GM12878 (cell line): Measurements from ENCODE around the gene PLEKHA7. TPM values are rescaled to one million over a fixed set of nuclear protein-coding genes. Genes with fewer than 3 reads are reported as not detected.

Experiments
- ATAC-seq: fragments of 200-7000 bp; cut with Tn5 transposase; 3 replicates; pipeline ENCODE4 v1.9.1; 2020; ENCODE audit warnings: mild to moderate bottlenecking, moderate library complexity
- BruUV-seq: library from RNA; stranded (reverse); fragments of 400-500 nt; replicated peaks from 2 replicates; lab custom pipeline; 2021; lab: Mats Ljungman, UMichigan
- CTCF ChIA-PET: fragments of 300-600 bp; sonication (Branson Sonifier 250); formaldehyde crosslinking; extraction: SDS; loops from one replicate; lab custom pipeline; 2021; ENCODE audit warnings: inconsistent platforms; lab: Yijun Ruan, JAX
- POLR2A ChIA-PET: fragments of 350-600 bp; formaldehyde crosslinking; extraction: SDS; loops from one replicate; lab custom pipeline; 2021; ENCODE audit warnings: inconsistent platforms; lab: Charles Lee
- RAD21 ChIA-PET: fragments of 300-600 bp; sonication (Branson Sonifier 250); formaldehyde crosslinking; loops from one replicate; lab custom pipeline; 2023; ENCODE audit warnings: antibody characterized with exemption; ENCODE audit not compliant: unreplicated experiment; lab: Charles Lee
- SMC1A ChIA-PET: fragments of 300-600 bp; sonication (Branson Sonifier 250); formaldehyde crosslinking; loops from one replicate; lab custom pipeline; 2023; ENCODE audit not compliant: unreplicated experiment, uncharacterized antibody; lab: Charles Lee
- DNase-seq: peaks from one replicate; pipeline ENCODE4 v3.0.0-alpha.2; 2011; ENCODE audit warnings: low read depth, low spot score
- FAIRE-seq: peaks from 3 replicates; lab custom pipeline; 2011; peaks lifted over from hg19 to GRCh38; lab: Jason Lieb, UNC
- H2AFZ ChIP-seq: 2 replicates; pipeline ENCODE4 v1.6.0; 2011; ENCODE audit warnings: low read depth, low read length, control low read depth; ENCODE audit not compliant: control insufficient read depth
- H3K27ac ChIP-seq: 2 replicates; pipeline ENCODE4 v1.5.1; 2011; ENCODE audit warnings: control low read depth; ENCODE audit not compliant: control insufficient read depth, insufficient read depth
- H3K27me3 ChIP-seq, 2 experiments: replicated peaks in 1 of 2; 2 replicates each; pipeline versions ENCODE4 v1.6.0 to v1.6.1; 2011; ENCODE audit warnings: low read length in 1 of 2; ENCODE audit not compliant: control insufficient read depth in 2 of 2, insufficient read depth in 2 of 2
- H3K36me3 ChIP-seq, 2 experiments: 2 replicates each; pipeline ENCODE4 v1.5.1; 2011; ENCODE audit warnings: low read length in 1 of 2; ENCODE audit not compliant: control insufficient read depth in 2 of 2, insufficient read depth in 2 of 2
- H3K4me1 ChIP-seq: 2 replicates; pipeline ENCODE4 v1.6.1; 2011; ENCODE audit warnings: mild to moderate bottlenecking, low read length, moderate library complexity, mixed read lengths; ENCODE audit not compliant: control insufficient read depth, insufficient read depth
- H3K4me2 ChIP-seq: 2 replicates; pipeline ENCODE4 v1.6.0; 2011; ENCODE audit warnings: control low read depth; ENCODE audit not compliant: control insufficient read depth, insufficient read depth
- H3K4me3 ChIP-seq: fragments of 200-600 bp; sonication (generic); 2 replicates; pipeline ENCODE4 v1.5.1; 2016
- H3K79me2 ChIP-seq: 2 replicates; pipeline ENCODE4 v1.6.0; 2011; ENCODE audit warnings: low read length; ENCODE audit not compliant: control insufficient read depth, insufficient read depth
- H3K9ac ChIP-seq: 2 replicates; pipeline ENCODE4 v1.8.0; 2011; ENCODE audit warnings: low read length, control low read depth, mixed read lengths; ENCODE audit not compliant: control insufficient read depth, insufficient read depth
- H3K9me3 ChIP-seq: replicated peaks from 3 replicates; pipeline ENCODE4 v1.5.1; 2011; ENCODE audit warnings: mild to moderate bottlenecking, low read length; ENCODE audit not compliant: control insufficient read depth, insufficient read depth
- H4K20me1 ChIP-seq: 2 replicates; pipeline ENCODE4 v1.6.0; 2011; ENCODE audit not compliant: control insufficient read depth, insufficient read depth
- CBFB ChIP-seq: IDR thresholded peaks from 2 replicates; pipeline ENCODE4 v1.6.1; 2016; ENCODE audit warnings: antibody characterized with exemption, low read depth
- CBX3 ChIP-seq: fragments of 200-600 bp; sonication (generic); IDR thresholded peaks from 2 replicates; pipeline ENCODE4 v1.6.1; 2016; ENCODE audit warnings: low read depth, borderline replicate concordance
- CBX5 ChIP-seq: sonication (generic); IDR thresholded peaks from 2 replicates; pipeline ENCODE4 v1.6.1; 2016; ENCODE audit warnings: low read depth, moderate library complexity, mild to moderate bottlenecking, inconsistent platforms
- GABPA ChIP-seq: IDR thresholded peaks from 2 replicates; pipeline ENCODE4 v1.6.1; 2014; ENCODE audit warnings: antibody characterized with exemption, low read depth, mild to moderate bottlenecking, inconsistent platforms
- KDM1A ChIP-seq: fragments of 200-600 bp; sonication (generic); IDR thresholded peaks from 2 replicates; pipeline ENCODE4 v1.6.1; 2016; ENCODE audit warnings: borderline replicate concordance
- NR2F1 ChIP-seq: fragments of 450-650 bp; conservative IDR thresholded peaks from 2 replicates; pipeline ENCODE4 v1.6.1; 2017; ENCODE audit warnings: mild to moderate bottlenecking
- RB1 ChIP-seq: fragments of 450-650 bp; formaldehyde crosslinking; IDR thresholded peaks from 2 replicates; pipeline ENCODE4 v1.6.1; 2017; ENCODE audit warnings: mild to moderate bottlenecking, borderline replicate concordance
- SMARCA5 ChIP-seq: fragments of 450-650 bp; IDR thresholded peaks from 2 replicates; pipeline ENCODE4 v1.6.1; 2017; ENCODE audit warnings: mild to moderate bottlenecking
- SPI1 ChIP-seq: IDR thresholded peaks from 2 replicates; pipeline ENCODE4 v1.6.1; 2011; ENCODE audit warnings: low read depth, mild to moderate bottlenecking, low read length, moderate library complexity, borderline replicate concordance; ENCODE audit not compliant: insufficient read depth
- WGBS: methylation state at CpG from one replicate; pipeline ENCODE4 v1.1.6; 2016; ENCODE audit warnings: low lambda C conversion rate; ENCODE audit not compliant: insufficient replicate concordance, insufficient coverage; ENCODE audit errors: missing lambda C conversion rate; 5-methylcytosine and 5-hydroxymethylcytosine counted together
- in situ Hi-C: fragments of 300-500 bp; cut with MboI; formaldehyde crosslinking; loops from 9 replicates; pipeline ENCODE4 v1.14.3; 2018; ENCODE audit warnings: mixed read lengths
- intact Hi-C: fragments of 100-400 bp; cut with micrococcal nuclease; formaldehyde crosslinking; loops from one replicate; pipeline ENCODE4 v1.14.2; 2022; ENCODE audit not compliant: unreplicated experiment
- polyA plus RNA-seq, 11 experiments: library from polyadenylated mRNA; depleted of rRNA in 4 of 11; unstranded in 6 of 11; stranded (reverse) in 5 of 11; fragments of >200 nt; fragmentation: Nextera tagmentation in 4 of 11; fragmentation: Illumina TruSeq in 1 of 11; extraction: Ambion mirVana in 4 of 11; extraction: Trizol in 1 of 11; gene quantifications; 1 replicate in 1 of 11; 2 replicates in 10 of 11; pipeline versions ENCODE4 v1.2.1 to v1.2.3, GENCODE V29; 2011 to 2016; ENCODE audit warnings: inconsistent platforms in 2 of 11, missing spikeins in 2 of 11, low read depth in 1 of 11
- total RNA-seq, 4 experiments: library from RNA; depleted of rRNA in 3 of 4; stranded (reverse); fragments of >200 nt in 3 of 4; fragmentation: Illumina TruSeq in 1 of 4; extraction: Trizol in 1 of 4; gene quantifications; 2 replicates each; pipeline versions ENCODE4 v1.2.1 to v1.2.3, GENCODE V29; 2013 to 2021

PLEKHA7 gene
- total and polyA plus RNA-seq, 10 of the 15 experiments (the other 5 are each of a cell fraction or from before 2014, with no cell fraction given): 0.45 to 5.3 (median 2.1) TPM

DNA sequence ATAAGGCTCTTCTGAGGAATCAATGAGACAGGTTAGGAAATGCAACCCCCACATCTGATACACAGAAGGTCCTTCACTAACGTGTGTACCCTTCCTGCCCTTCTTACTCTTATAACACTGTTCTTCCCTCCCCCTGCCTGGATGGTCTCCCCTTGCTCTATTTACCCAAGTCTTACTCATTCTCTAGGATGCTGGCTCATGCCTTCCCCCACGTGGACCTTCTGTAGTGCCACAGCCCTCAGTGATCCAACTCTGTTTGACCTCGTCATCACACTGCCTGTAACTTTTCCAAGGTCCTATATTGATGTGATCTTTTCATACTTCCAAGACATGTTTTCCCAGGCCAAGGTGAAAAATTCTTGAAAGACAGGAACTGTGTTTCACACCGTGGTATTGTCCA lies 195.9 kb downstream of the PLEKHA7 start:
- no TSS peak for BruUV-seq
- H2AFZ ChIP-seq: no peak overlapping the region
- ChIA-PET POLR2A (no interaction called here), RAD21 (no interaction called here), CTCF (interaction anchor here (0.6 to 1.7 kb wide), 2 partner anchors 99 to 244 kb away, joined by 3 to 4 read pairs; no protein-coding TSS in a partner anchor), SMC1A (interaction anchor here (1.0 kb wide), 1 partner anchor 15 kb away, joined by 4 read pairs; no protein-coding TSS in a partner anchor)
- no peak overlapping the region for H3K27ac ChIP-seq
- H3K36me3 ChIP-seq: no peaks in the 10 kb centered on the region
- no peaks in the 10 kb centered on the region; a peak in 1 of 4 replicates for H3K27me3 ChIP-seq
- no peak for FAIRE-seq
- H3K9ac ChIP-seq: no peak overlapping the region
- H3K4me1 ChIP-seq: peaks cover 3% of the 10 kb centered on the region; the same call in 1 of the 2 replicates
- DNase-seq: no peak
- H4K20me1 ChIP-seq: no peaks in the 10 kb centered on the region
- in situ Hi-C loops: no loop called here
- TF ChIP-seq RB1 (no peak), CBX5 (no peak), CBFB (no peak), SPI1 (no peak), KDM1A (no peak), NR2F1 (no peak), CBX3 (no peak), SMARCA5 (no peak), GABPA (no peak)
- no peaks in the 10 kb centered on the region for H3K9me3 ChIP-seq
- WGBS: 14% methylated on average over 4 of the region's 4 CpGs
- ATAC-seq: no peak
- no peak overlapping the region for H3K4me2 ChIP-seq
- H3K79me2 ChIP-seq: no peaks in the 10 kb centered on the region
- no peak overlapping the region for H3K4me3 ChIP-seq
- intact Hi-C loops: no loop called here
